Astrocyte (in vitro differentiated cells and primary cell): Measurements from ENCODE around the gene PPP3CA. TPM values are rescaled to one million over a fixed set of nuclear protein-coding genes. Genes with fewer than 3 reads are reported as not detected.

Source experiments
- DNase-seq: peaks from one replicate; pipeline ENCODE4 v3.0.0-alpha.2; 2010; ENCODE audit warnings: low read depth
- FAIRE-seq: peaks from 2 replicates; lab custom pipeline; 2011; peaks lifted over from hg19 to GRCh38; lab: Jason Lieb, UNC
- H2AFZ ChIP-seq: 2 replicates; pipeline ENCODE4 v1.6.0; 2012; ENCODE audit warnings: low read depth, low read length, inconsistent platforms
- H3K27ac ChIP-seq: 2 replicates; pipeline ENCODE4 v1.5.1; 2011; ENCODE audit warnings: low read depth, low read length, inconsistent platforms
- H3K27me3 ChIP-seq: 2 replicates; pipeline ENCODE4 v1.6.0; 2011; ENCODE audit warnings: low read length, inconsistent platforms; ENCODE audit not compliant: insufficient read depth
- H3K36me3 ChIP-seq: 2 replicates; pipeline ENCODE4 v1.5.1; 2011; ENCODE audit warnings: low read length, inconsistent platforms; ENCODE audit not compliant: insufficient read depth
- H3K4me1 ChIP-seq: 2 replicates; pipeline ENCODE4 v1.5.1; 2011; ENCODE audit warnings: low read length, inconsistent platforms; ENCODE audit not compliant: insufficient read depth
- H3K4me2 ChIP-seq: 2 replicates; pipeline ENCODE4 v1.6.0; 2012; ENCODE audit warnings: low read length, inconsistent platforms
- H3K4me3 ChIP-seq: 2 replicates; pipeline ENCODE4 v1.5.1; 2011; ENCODE audit warnings: low read depth, mild to moderate bottlenecking, low read length, inconsistent platforms; ENCODE audit not compliant: insufficient read depth
- H3K79me2 ChIP-seq: 2 replicates; pipeline ENCODE4 v1.6.0; 2012; ENCODE audit warnings: mild to moderate bottlenecking, low read length, inconsistent platforms; ENCODE audit not compliant: insufficient read depth
- H3K9ac ChIP-seq: 2 replicates; pipeline ENCODE4 v1.6.0; 2012; ENCODE audit warnings: mild to moderate bottlenecking, low read length, inconsistent platforms
- H3K9me3 ChIP-seq: 2 replicates; pipeline ENCODE4 v1.5.1; 2012; ENCODE audit warnings: low read depth, mild to moderate bottlenecking, low read length, inconsistent platforms; ENCODE audit not compliant: insufficient read depth
- H4K20me1 ChIP-seq: 2 replicates; pipeline ENCODE4 v1.6.0; 2012; ENCODE audit warnings: low read length, inconsistent platforms; ENCODE audit not compliant: insufficient read depth
- H3K27ac Mint-ChIP-seq: one replicate; pipeline ENCODE4 v1.8.0; 2021; ENCODE audit warnings: mild to moderate bottlenecking, mixed read lengths; ENCODE audit not compliant: unreplicated experiment
- H3K27me3 Mint-ChIP-seq: one replicate; pipeline ENCODE4 v1.8.0; 2021; ENCODE audit warnings: low read depth, mixed read lengths; ENCODE audit not compliant: unreplicated experiment
- H3K36me3 Mint-ChIP-seq: one replicate; pipeline ENCODE4 v1.8.0; 2021; ENCODE audit warnings: low read depth, mixed read lengths; ENCODE audit not compliant: unreplicated experiment
- H3K4me1 Mint-ChIP-seq: one replicate; pipeline ENCODE4 v1.8.0; 2021; ENCODE audit warnings: low read depth, mixed read lengths; ENCODE audit not compliant: unreplicated experiment
- H3K4me3 Mint-ChIP-seq: one replicate; pipeline ENCODE4 v1.8.0; 2021; ENCODE audit warnings: mild to moderate bottlenecking, moderate library complexity, mixed read lengths; ENCODE audit not compliant: unreplicated experiment
- H3K9me3 Mint-ChIP-seq: one replicate; pipeline ENCODE4 v1.8.0; 2021; ENCODE audit warnings: mild to moderate bottlenecking, mixed read lengths; ENCODE audit not compliant: unreplicated experiment
- EZH2 ChIP-seq: IDR thresholded peaks from 2 replicates; pipeline ENCODE4 v1.6.1; 2012; ENCODE audit warnings: mild to moderate bottlenecking, low read length, inconsistent platforms; ENCODE audit not compliant: insufficient read depth
- total RNA-seq: library from RNA; stranded (reverse); gene quantifications from 2 replicates; pipeline ENCODE4 v1.2.1, GENCODE V29; 2021
- TF ChIP-seq, protein P1 (sequence below): IDR thresholded peaks from 2 replicates; pipeline ENCODE4 v1.5.1; 2011; ENCODE audit warnings: low read depth, mild to moderate bottlenecking, inconsistent platforms, low read length, moderate library complexity; ENCODE audit not compliant: insufficient read depth

PPP3CA gene
- total RNA-seq, 1 donor from 2014 or later: 101 TPM

DNA sequence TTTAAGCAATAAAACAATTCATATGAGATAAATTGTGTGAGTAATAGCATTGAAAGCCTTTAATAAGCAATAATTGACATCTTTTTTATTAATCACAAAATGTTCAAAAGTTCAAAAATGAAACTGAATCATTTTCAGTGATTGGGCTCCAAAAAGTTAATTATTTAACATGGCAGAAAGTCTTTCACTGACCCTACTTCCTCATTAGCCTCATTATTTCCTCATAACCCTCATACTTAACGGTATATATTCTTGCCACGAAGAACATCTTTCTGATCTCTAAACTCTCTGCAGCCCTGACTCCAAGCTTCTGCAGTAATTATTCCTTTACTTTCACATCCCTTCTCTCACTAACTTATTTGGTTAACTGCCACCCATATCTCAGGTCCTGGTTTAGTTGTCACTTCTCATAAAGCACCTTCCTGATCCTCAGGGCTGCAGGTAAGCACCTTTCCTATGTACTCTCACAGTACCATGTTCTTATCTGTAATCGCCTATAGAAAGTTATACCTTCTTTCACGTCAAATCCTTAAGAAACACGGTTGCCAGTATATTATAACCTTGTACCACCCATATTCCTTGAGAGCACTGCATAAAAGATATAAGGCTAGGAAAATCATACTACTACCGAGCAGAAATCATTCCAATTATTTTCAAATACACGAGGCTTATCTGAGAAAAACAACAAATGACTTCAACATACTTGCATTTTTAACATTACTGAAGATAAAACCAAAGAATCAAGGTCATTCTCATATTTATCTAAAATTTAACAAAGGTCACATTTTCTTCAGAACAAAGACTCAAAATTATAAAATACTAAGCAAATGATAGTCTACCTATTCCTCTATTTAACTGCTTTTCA, 72.2 kb downstream of the PPP3CA start:
- Histone ChIP-seq H4K20me1 (peaks cover 59% of the 10 kb centered on the region), H3K9me3 (no peaks in the 10 kb centered on the region), H3K79me2 (peaks cover 78% of the 10 kb centered on the region), H3K36me3 (no peaks in the 10 kb centered on the region), H3K27ac (no peak overlapping the region), H2AFZ (no peak overlapping the region), H3K9ac (no peak overlapping the region), H3K4me2 (peak overlapping the region; percentile 27), H3K4me1 (peaks cover 24% of the 10 kb centered on the region), H3K27me3 (no peaks in the 10 kb centered on the region), H3K4me3 (no peak overlapping the region)
- Mint-ChIP-seq H3K9me3 (no peaks in the 10 kb centered on the region), H3K36me3 (no peaks in the 10 kb centered on the region), H3K27ac (no peak overlapping the region), H3K4me3 (no peak overlapping the region), H3K27me3 (no peaks in the 10 kb centered on the region), H3K4me1 (peaks cover 27% of the 10 kb centered on the region)
- FAIRE-seq (no peak), DNase-seq (no peak)
- TF ChIP-seq EZH2: no peak
- TF ChIP-seq, protein P1, sequence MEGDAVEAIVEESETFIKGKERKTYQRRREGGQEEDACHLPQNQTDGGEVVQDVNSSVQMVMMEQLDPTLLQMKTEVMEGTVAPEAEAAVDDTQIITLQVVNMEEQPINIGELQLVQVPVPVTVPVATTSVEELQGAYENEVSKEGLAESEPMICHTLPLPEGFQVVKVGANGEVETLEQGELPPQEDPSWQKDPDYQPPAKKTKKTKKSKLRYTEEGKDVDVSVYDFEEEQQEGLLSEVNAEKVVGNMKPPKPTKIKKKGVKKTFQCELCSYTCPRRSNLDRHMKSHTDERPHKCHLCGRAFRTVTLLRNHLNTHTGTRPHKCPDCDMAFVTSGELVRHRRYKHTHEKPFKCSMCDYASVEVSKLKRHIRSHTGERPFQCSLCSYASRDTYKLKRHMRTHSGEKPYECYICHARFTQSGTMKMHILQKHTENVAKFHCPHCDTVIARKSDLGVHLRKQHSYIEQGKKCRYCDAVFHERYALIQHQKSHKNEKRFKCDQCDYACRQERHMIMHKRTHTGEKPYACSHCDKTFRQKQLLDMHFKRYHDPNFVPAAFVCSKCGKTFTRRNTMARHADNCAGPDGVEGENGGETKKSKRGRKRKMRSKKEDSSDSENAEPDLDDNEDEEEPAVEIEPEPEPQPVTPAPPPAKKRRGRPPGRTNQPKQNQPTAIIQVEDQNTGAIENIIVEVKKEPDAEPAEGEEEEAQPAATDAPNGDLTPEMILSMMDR: no peak

DNA sequence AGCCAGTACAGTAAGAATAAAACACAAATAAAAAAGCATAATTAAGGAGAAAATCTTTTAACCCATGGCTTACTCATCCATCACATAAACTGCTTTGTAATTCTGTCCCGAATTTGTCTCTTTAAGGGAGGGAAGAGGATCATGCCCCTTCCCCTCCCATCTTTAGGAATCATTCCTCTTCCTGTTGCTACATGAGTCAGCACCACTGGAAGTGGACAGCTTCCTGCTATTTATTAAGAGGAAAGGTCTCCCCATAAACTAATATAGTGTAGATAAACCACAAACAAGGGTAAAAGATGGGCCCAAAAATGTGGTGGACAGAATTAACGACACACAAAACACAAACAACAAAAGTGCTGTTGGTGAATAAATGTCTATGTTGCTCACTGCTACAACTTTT, 75.8 kb downstream of the PPP3CA start:
- H3K4me3 Mint-ChIP-seq: no peak overlapping the region
- Histone ChIP-seq H4K20me1 (peaks cover 79% of the 10 kb centered on the region), H3K4me1 (peaks cover 8% of the 10 kb centered on the region), H2AFZ (no peak overlapping the region), H3K36me3 (no peaks in the 10 kb centered on the region), H3K9ac (no peak overlapping the region), H3K4me2 (no peak overlapping the region), H3K79me2 (peaks cover 89% of the 10 kb centered on the region), H3K9me3 (no peaks in the 10 kb centered on the region), H3K4me3 (no peak overlapping the region), H3K27me3 (no peaks in the 10 kb centered on the region), H3K27ac (no peak overlapping the region)
- H3K36me3 Mint-ChIP-seq: no peaks in the 10 kb centered on the region
- H3K9me3 Mint-ChIP-seq: no peaks in the 10 kb centered on the region
- TF ChIP-seq EZH2: no peak
- TF ChIP-seq, protein P1: no peak
- H3K27me3 Mint-ChIP-seq: no peaks in the 10 kb centered on the region
- no peak for DNase-seq
- FAIRE-seq: no peak
- H3K27ac Mint-ChIP-seq: no peak overlapping the region
- H3K4me1 Mint-ChIP-seq: peaks cover 2% of the 10 kb centered on the region

DNA sequence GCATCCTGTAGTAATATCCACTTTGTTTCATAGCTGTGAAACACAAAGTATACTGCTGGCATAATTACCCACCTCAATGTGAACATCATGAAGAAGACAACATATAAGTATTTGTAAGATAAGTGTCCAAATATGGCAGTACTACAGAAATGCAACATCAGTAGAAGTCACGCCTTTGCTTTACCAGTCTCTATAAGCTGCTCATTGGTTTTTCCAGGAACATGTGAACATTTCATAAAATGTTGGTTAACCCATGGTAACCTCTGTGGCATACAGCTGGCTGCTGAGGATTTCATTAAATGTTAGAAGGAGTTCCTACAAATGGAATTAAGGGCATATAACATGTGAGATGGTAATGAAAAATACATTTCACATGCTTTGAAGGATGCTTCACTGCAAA, 77.6 kb downstream of the PPP3CA start:
- H2AFZ ChIP-seq: no peak overlapping the region
- peaks cover 88% of the 10 kb centered on the region for H3K79me2 ChIP-seq
- no peak for FAIRE-seq

More for the DNA sequence above, 77.6 kb downstream of the PPP3CA start:
- no peaks in the 10 kb centered on the region for H3K27me3 Mint-ChIP-seq
- TF ChIP-seq, protein P1: no peak
- TF ChIP-seq EZH2: no peak
- no peak overlapping the region for H3K4me3 ChIP-seq
- H3K9me3 ChIP-seq: no peaks in the 10 kb centered on the region
- H3K36me3 Mint-ChIP-seq: no peaks in the 10 kb centered on the region
- no peaks in the 10 kb centered on the region for H3K4me1 ChIP-seq
- peaks cover 3% of the 10 kb centered on the region for H3K4me1 Mint-ChIP-seq
- no peak overlapping the region for H3K27ac ChIP-seq
- H3K27me3 ChIP-seq: no peaks in the 10 kb centered on the region
- no peak overlapping the region for H3K27ac Mint-ChIP-seq
- H3K9me3 Mint-ChIP-seq: no peaks in the 10 kb centered on the region
- H3K4me2 ChIP-seq: no peak overlapping the region
- no peak overlapping the region for H3K9ac ChIP-seq
- no peaks in the 10 kb centered on the region for H3K36me3 ChIP-seq
- H4K20me1 ChIP-seq: peaks cover 77% of the 10 kb centered on the region
- no peak overlapping the region for H3K4me3 Mint-ChIP-seq
- no peak for DNase-seq
